Left hindlimb (tissue), 1 donor: ENCODE results near the gene TRIM44.

ENCODE experiments used
- DNase-seq: peaks from one replicate; pipeline ENCODE4 v3.0.0-alpha.2; 2018

The TRIM44 gene, protein sequence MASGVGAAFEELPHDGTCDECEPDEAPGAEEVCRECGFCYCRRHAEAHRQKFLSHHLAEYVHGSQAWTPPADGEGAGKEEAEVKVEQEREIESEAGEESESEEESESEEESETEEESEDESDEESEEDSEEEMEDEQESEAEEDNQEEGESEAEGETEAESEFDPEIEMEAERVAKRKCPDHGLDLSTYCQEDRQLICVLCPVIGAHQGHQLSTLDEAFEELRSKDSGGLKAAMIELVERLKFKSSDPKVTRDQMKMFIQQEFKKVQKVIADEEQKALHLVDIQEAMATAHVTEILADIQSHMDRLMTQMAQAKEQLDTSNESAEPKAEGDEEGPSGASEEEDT

DNA sequence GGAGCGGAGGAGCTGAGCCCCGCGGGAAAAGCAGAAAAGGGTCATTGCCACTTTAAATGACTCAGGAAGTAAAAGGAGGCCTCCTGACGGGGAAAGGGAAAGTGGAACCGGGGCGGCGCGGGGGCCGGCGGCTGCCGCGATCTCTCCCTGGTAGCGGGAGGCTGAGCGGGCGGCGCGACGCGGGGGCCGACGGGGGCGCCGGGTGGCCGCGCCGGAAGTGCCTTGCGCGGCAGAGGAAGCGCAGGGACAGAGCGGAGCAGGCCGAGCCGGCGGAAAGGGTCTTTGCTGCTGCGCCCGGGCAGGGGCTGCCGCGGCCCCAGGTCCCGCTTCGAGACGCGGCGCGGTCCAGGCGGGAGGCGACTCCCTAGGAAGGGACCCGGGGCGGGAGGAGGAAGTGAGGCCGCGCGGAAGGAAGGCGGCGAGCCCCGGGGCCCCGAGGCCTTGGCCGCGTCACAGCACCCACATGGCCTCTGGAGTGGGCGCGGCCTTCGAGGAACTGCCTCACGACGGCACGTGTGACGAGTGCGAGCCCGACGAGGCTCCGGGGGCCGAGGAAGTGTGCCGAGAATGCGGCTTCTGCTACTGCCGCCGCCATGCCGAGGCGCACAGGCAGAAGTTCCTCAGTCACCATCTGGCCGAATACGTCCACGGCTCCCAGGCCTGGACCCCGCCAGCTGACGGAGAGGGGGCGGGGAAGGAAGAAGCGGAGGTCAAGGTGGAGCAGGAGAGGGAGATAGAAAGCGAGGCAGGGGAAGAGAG, at the start of gene TRIM44:
TRIM44 (plus strand) TSS at position 127 of the 759 bp plus-strand sequence; CDS start at position 464, 337 bp downstream.
- DNase-seq = peak; percentile 90

DNA sequence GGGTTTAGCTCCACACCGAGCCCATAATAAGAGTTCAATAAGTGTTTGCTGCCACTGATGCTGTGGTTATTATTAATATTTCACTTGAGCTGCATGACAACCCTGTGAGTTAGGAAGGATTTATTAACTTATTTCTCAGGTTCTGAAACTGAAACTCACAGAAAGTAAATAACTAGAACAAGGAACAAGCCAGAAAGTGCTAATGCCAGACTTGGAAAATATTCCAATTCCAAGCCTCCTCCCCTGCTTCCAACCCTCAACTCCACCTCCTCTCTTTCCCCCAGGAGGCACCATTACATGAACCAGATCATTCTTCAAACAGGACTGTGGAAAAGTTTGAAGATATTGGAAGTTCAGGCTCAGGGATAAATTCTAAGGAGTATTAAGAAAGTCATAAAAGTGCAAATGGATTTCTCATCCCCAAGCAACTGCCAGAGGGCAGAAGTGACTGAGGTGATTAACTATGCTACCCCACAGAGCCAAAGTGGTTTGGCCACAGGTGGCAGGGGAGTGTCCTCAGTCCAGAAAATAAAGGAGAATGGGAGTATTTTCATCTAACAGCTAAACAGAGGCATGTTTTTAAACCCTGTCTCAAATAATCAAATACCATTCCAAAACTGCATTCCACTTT, 47.5 kb upstream of the TRIM44 start:
- DNase-seq = no peak

DNA sequence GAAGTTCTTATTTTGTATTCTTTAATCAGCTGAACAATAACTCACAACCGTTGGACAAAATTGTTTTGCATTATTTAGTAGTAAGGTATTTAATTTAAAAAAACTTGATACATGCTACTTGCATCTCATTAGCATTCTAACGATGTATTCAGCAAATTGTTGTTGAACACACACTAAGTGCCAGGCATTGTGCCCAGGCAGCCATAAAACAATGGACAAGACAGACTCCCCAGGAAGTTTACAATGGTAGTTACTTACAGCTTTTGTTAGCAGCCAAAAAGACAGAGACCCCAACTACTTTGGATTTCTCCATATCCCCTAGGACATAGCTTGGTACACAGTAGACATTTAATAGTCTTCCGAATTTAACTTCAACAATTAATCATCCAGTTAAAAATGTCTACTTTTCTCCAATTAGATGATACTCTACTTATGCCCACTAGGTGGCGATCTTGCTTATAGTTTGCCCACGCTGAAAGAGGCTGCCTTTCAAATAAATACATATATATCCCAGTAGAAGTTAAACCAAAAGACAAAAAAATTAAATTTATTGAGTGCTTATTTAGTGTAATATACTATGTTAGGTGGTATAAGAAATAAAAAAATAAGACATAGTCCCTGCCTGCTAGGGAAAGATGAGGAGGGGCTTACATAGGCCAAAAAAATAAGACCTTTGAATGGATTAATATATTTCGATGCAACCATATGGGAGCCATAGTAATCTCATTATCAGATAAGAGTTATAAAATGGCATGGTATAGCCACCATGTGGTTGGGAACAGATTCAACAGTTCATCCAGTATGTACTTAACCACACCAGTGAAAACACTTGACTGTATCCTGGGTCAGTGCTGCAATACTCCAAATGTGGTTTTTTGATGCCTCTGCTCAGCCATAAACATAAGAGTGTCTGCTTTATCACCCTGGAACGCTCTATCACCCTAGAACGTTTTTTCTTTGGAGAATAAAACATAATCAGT, 46.4 kb upstream of the TRIM44 start:
- no peak for DNase-seq

DNA sequence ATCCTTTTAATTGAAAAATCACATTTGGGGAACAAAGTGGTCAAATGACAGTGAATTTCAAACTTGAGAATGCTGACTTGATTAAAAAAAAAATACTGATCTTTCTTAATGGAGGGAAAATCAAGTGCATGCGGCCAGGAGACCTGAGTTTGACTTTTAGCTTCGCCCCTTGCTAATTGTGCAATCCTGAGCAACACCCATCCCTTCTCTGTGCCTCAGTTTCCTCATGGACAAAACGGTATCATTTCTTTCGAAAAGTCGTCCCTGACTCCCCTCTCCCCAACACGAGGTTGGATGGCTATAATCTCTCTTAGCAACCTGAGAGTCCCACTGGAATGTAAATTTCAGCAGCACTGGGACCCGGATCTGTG, 45.3 kb upstream of the TRIM44 start:
- DNase-seq = no peak

DNA sequence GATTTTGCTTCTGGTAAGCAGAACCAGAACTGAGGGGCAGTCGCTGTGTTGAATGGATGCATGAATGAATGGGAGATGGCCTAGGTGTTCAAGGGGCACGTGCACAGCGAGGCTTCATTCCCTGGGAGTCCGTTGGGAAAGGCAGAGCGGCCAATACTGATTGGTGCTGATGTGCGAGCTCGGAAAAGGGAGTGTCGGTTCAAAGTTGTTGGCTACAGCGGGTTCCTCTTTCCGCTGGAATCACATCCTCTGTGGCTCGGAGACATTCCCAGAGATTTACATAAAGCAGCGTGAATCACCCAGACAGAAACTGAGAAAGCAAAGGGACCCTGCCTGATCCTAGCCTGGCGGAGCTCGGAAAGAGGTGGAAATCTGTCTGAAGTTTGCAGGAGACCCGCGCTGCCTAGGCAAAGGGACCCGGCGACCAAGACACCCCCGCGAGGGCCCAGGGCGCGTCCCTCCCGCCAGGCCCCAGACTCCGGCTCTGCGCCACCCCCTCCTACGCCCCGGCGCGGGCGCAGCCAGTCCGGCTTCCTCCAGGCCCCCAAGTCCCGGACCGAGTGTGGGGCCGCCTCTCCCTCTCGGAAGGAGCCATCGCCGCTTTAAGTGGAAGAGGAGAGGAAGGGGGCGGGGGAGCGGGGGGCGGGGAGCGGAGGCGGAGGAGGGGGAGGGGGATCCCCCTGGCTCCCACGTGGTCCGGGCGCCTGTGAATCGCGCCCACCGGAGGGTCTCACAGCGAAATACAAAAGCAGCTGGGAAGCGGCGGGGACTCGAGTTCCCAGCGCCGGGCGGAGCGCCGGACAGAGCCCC, 44.7 kb upstream of the TRIM44 start, which contains the start of gene FJX1:
FJX1 (plus strand) TSS at position 774 of the 810 bp plus-strand sequence. CDS start 177 bp downstream, outside the sequence.
- DNase-seq = peak; percentile 91

DNA sequence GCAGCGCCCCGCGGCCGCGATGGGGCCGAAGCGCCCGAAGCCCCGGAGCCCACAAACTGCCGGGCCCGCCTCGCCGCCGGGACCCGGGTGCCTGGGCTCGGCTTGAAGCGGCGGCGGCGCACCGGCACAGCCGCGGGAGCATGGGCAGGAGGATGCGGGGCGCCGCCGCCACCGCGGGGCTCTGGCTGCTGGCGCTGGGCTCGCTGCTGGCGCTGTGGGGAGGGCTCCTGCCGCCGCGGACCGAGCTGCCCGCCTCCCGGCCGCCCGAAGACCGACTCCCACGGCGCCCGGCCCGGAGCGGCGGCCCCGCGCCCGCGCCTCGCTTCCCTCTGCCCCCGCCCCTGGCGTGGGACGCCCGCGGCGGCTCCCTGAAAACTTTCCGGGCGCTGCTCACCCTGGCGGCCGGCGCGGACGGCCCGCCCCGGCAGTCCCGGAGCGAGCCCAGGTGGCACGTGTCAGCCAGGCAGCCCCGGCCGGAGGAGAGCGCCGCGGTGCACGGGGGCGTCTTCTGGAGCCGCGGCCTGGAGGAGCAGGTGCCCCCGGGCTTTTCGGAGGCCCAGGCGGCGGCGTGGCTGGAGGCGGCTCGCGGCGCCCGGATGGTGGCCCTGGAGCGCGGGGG, 44.0 kb upstream of the TRIM44 start:
- DNase-seq = peak; percentile 66

DNA sequence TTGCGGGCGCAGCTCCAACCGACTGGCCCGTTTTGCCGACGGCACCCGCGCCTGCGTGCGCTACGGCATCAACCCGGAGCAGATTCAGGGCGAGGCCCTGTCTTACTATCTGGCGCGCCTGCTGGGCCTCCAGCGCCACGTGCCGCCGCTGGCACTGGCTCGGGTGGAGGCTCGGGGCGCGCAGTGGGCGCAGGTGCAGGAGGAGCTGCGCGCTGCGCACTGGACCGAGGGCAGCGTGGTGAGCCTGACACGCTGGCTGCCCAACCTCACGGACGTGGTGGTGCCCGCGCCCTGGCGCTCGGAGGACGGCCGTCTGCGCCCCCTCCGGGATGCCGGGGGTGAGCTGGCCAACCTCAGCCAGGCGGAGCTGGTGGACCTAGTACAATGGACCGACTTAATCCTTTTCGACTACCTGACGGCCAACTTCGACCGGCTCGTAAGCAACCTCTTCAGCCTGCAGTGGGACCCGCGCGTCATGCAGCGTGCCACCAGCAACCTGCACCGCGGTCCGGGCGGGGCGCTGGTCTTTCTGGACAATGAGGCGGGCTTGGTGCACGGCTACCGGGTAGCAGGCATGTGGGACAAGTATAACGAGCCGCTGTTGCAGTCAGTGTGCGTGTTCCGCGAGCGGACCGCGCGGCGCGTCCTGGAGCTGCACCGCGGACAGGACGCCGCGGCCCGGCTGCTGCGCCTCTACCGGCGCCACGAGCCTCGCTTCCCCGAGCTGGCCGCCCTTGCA, 43.3 kb upstream of the TRIM44 start:
- peak; percentile 72 for DNase-seq

DNA sequence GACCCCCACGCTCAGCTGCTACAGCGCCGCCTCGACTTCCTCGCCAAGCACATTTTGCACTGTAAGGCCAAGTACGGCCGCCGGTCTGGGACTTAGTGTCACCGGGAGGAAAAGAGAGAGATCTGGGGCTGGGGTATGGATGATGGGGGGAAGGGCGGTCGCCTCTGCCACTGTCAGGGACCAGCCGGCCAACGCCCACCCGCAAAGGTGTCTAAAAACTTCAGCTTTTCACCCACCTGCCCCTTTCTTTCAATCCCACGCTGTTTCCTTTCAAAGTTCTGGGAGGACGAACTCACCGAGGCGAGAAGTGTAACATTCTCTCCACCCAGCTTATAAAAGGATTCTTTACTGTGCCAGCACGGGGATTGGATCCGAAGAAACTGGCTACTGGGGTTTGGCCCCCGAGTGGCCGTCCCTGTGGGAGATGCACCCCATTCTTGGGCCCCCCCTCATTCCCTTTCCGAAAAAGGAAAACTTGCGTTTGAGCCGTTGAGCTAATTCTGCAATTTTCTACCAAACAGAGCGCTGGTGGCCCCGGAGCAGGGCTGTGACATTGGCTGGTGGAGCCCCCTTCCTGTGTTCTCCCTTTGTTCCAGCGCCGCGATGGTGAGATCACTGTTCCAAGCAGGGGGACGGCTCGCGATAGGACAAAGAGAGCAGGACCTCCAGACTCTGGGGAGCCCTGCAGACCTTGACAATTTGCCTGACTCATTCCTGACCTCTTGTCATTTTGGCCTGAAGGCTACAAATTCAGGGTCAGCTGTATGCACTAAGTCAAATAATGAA, 42.5 kb upstream of the TRIM44 start:
- DNase-seq = peak; percentile 53

DNA sequence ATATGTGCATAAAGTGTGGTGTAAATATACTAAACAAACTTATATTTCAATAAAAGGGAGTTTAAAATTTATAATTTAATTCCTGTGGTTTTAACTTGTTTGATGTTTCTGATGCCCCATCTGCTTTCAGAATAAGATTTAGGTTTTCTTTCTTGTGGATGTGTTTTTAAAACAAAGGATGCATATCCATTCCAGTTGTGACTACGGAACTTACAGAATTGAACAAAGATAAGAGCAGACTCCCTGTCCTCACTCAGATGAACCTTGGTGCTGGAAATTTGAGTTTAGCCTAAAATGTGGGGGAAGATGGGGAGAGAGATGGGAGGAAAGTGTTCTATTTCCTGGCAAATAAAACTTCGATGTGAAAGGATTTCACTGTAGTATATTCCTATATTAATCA, 41.8 kb upstream of the TRIM44 start:
- no peak for DNase-seq

DNA sequence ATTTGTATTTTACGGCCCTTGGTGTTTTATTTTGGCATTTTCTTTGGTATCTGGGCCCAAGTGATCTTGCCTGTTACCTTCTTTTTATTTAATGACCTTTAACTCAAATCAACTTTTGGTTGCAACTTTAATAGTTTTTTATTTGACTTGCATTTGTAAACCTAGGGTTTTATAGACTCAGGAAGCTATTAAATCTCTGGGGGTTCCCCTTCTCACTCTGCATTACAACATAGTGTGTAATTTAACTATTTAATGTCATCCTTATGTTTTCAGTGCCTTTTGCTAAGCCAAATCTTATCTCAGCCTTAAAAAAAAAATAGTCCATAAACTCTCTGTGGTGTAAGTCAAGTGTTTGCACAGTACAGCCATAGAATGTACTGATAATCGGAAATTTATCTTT, 41.0 kb upstream of the TRIM44 start:
- no peak for DNase-seq

DNA sequence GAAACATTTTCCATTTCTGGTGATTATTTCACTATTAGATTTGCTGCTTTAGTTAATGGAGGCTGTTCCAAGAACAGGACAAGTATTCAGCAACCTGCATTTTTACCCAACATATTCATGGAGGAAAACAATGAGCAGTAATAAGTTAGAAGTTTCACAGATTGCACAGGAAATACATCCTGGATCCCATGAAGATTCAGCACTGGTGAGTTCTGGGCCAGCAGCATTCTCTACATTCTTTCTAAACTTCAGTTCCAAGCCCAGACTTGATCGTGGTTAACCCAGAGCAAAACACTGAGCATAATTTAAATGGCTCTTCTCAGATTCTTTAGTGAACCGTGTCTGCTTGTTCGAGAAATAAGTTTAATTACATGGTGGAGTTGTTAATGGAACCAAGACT, 40.5 kb upstream of the TRIM44 start:
- no peak for DNase-seq

DNA sequence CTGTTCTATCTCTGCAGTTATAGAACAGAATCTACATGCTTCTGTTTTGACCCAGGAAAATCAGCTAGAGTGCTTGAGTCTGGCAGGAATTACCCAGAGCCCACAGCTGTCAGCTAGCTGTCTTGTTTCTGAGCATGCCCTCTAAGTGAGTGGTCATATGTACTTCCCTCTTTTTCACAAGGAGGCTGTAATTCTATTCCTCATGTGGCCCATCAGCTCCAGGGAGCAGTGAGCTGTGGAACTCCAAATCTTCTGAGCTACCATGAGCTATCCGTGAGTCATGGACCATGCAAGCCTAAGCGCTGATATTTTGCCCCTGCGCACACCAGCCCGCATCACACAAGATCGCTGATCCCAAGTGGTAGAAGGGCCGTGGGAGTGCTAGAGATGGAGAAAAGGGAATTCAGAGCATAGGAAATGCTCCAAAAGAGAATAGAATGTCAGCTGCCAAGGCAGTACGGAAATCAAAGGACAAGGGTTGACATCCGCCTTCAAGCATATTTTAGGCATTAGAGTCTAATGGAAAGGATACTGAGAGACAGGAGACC, 38.9 kb upstream of the TRIM44 start:
- no peak for DNase-seq

DNA sequence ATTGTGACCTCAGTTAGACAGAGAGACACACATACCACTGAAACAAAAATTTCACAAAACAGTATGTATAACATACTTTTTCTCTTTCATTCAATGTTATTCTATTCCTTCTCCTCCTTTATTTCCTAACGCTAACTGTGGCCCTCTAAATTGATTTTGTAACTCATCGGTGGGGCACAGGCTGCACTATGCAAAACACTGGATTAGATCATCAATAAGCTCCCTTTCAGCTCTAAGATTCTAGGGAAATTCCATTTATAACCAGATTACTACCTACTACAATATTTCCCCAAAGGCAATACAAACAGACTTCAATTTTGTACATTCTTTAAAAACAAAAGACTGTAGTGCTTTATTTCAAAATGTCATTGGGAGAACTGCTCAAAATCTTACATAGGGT, 38.3 kb upstream of the TRIM44 start:
- DNase-seq = no peak

DNA sequence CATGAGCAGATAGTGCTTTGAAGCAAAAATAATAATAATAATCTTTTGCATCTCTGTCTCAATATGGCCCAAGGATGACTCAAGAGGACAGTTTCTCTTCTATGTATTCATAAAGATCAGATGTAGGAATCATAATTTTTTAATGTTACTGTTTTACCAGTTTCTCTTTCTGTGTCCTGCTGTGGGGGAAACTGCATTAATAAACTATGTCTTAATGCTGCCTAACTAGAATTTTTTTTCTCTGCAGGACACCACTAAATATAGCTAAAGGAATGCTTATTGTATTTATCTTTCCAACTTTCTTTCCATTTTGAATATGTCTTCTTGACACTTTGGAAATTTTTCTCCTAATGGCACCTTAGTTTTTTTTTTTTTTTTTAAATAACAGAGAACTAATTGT, 37.8 kb upstream of the TRIM44 start:
- DNase-seq = no peak

DNA sequence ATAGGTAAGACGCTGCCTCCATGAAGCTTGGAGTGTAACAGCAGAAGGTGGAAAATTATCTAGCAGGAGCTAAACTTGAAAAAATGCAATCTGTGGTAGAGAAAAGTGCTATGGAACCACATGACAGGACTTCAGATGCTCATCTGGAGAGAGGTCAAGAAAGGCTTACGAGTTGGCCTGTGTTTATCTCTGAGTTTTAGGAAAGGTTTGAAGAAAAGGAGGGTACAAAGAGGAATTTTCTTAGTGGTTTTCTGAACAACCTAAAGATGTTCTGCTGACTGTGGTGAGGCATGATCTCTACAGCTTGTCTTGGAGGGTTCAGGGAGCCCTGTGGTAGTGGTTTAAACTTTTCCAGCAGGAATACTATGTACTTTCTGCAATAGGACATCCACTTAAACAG, 36.1 kb upstream of the TRIM44 start:
- no peak for DNase-seq

DNA sequence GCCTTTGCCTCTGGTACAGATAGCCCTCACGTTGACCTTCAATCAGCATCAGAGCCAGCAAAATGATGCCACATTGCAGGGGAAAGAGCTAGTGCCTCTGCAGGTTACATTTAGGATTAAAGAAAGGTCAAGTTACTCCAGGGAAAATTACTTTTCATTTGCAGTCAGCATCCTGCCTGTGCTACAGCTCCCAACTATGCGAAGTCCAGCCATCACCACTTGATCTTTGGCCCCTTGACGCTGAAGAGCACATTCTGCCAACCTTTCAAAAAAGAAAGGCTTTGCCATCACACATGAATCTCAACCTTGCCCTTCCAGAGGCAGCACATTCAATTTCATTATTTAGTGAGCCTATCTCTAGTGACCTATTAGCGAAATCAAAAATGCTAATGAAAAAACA, 33.1 kb upstream of the TRIM44 start:
- no peak for DNase-seq

DNA sequence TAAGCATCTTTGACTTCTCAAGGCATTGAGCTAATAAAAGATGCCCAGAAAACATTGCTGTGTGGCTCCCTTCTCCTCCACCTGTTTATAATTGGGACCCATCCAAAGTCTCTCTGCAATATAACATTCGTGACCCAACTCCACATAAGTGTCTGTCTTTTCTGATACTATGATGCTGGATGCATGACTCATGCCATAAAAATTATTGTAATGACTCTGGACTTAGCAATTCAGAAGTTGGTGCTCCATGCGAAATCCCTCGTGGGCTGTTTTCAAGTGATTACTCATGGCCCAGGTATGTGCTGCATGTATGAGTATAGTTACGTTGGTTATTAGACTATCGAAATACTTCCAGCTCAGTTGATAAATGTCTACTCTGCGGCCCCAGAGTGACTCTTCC, 32.7 kb upstream of the TRIM44 start:
- DNase-seq = no peak

DNA sequence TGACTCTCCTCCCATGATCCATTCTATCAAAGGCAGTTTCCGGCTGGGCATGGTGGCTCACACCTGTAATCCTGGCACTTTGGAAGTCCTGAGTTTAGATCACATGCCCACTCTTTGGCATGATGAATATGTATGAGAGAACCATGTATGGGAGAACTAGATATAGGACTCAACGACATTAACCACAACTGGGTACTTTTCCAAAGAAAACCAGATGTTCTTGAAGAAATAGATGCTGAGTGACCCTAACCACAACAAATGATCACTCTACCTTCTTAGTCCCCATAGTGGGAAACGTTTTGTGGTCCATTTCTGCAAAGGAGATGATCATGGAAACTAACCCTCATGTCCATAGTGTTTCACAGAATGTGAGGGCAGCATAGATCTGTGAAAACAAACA, 30.7 kb upstream of the TRIM44 start:
- DNase-seq = no peak

DNA sequence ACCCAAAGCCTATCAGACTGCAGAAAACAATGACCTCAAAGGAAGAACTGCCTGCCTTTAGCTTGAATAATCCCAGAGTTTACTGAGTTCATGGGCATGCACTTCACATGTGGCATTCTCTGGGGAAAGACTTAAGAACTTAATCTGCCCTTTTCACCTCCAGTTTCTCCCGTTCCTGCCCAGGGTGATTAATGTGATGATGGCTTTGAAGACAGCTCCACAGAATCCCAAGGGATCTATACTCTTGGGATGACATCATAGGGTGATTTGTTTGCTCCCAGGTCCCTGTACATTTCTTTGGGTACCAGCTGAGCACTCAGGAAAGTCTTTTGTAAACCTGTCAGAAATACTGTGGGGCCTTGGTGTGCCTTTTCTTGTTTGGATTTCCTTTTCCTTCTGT, 30.3 kb upstream of the TRIM44 start:
- DNase-seq = no peak
